WTC11 (cell line): ENCODE measurements around the gene HSFX1.
"Not testable (repeated sequence)": the region's sequence is repeated elsewhere in the genome, so short reads cannot be mapped to it uniquely, and the experiment has no call there.

Source experiments
- CREB1 ChIP-seq: sonication (generic); formaldehyde crosslinking; IDR thresholded peaks from 2 replicates; pipeline ENCODE4 v1.8.0; 2023; ENCODE audit warnings: mild to moderate bottlenecking, missing genetic modification reagents
- EMX1 ChIP-seq: fragments of 250-450 bp; sonication (Bioruptor Pico); IDR thresholded peaks from 2 replicates; pipeline ENCODE4 v1.8.0; 2021; ENCODE audit warnings: mild to moderate bottlenecking
- FOXJ3 ChIP-seq: sonication (generic); formaldehyde crosslinking; IDR thresholded peaks from 2 replicates; pipeline ENCODE4 v1.9.0; 2021; ENCODE audit warnings: missing genetic modification reagents, mild to moderate bottlenecking, borderline replicate concordance
- FOXP1 ChIP-seq: sonication (generic); formaldehyde crosslinking; IDR thresholded peaks from 2 replicates; pipeline ENCODE4 v1.8.0; 2022; ENCODE audit warnings: missing genetic modification reagents, mild to moderate bottlenecking, moderate library complexity, borderline replicate concordance
- NFE2L1 ChIP-seq: sonication (generic); formaldehyde crosslinking; IDR thresholded peaks from 2 replicates; pipeline ENCODE4 v1.8.1; 2023; ENCODE audit warnings: missing genetic modification reagents
- PRDM15 ChIP-seq: sonication (generic); formaldehyde crosslinking; IDR thresholded peaks from 2 replicates; pipeline ENCODE4 v1.8.0; 2022; ENCODE audit warnings: missing genetic modification reagents
- TF ChIP-seq, protein P1 (sequence below): fragments of 200-600 bp; IDR thresholded peaks from 2 replicates; pipeline ENCODE4 v1.8.0; 2022; ENCODE audit warnings: antibody characterized with exemption
- TF ChIP-seq, protein P2 (sequence below): sonication (generic); formaldehyde crosslinking; IDR thresholded peaks from 2 replicates; pipeline ENCODE4 v1.8.1; 2022; ENCODE audit warnings: mild to moderate bottlenecking, missing genetic modification reagents, moderate library complexity, borderline replicate concordance
- TF ChIP-seq, protein P3 (sequence below): sonication (generic); formaldehyde crosslinking; IDR thresholded peaks from 2 replicates; pipeline ENCODE4 v1.8.1; 2023; ENCODE audit warnings: mild to moderate bottlenecking, missing genetic modification reagents

DNA sequence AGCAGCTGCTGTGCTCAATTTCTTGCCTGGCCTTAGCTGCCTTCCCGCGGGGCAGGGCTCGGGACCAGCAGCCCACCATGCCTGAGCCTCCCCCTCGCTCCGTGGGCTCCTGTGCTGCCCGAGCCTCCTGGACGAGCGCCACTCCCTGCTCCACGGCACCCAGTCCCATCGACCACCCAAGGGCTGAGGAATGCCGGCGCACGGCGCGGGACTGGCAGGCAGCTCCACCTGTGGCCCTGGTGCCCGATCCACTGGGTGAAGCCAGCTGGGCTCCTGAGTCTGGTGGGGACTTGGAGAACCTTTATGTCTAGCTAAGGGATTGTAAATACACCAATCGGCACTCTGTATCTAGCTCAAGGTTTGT lies 15.2 kb upstream of the HSFX1 start:
- TF ChIP-seq, protein P1, sequence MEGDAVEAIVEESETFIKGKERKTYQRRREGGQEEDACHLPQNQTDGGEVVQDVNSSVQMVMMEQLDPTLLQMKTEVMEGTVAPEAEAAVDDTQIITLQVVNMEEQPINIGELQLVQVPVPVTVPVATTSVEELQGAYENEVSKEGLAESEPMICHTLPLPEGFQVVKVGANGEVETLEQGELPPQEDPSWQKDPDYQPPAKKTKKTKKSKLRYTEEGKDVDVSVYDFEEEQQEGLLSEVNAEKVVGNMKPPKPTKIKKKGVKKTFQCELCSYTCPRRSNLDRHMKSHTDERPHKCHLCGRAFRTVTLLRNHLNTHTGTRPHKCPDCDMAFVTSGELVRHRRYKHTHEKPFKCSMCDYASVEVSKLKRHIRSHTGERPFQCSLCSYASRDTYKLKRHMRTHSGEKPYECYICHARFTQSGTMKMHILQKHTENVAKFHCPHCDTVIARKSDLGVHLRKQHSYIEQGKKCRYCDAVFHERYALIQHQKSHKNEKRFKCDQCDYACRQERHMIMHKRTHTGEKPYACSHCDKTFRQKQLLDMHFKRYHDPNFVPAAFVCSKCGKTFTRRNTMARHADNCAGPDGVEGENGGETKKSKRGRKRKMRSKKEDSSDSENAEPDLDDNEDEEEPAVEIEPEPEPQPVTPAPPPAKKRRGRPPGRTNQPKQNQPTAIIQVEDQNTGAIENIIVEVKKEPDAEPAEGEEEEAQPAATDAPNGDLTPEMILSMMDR, result not testable (repeated sequence)
- not testable (repeated sequence) for TF ChIP-seq CREB1; FOXJ3 (CRISPR knock-in tag); FOXP1; EMX1 (CRISPR knock-in tag); NFE2L1 (CRISPR knock-in tag); PRDM15
- TF ChIP-seq, protein P2, sequence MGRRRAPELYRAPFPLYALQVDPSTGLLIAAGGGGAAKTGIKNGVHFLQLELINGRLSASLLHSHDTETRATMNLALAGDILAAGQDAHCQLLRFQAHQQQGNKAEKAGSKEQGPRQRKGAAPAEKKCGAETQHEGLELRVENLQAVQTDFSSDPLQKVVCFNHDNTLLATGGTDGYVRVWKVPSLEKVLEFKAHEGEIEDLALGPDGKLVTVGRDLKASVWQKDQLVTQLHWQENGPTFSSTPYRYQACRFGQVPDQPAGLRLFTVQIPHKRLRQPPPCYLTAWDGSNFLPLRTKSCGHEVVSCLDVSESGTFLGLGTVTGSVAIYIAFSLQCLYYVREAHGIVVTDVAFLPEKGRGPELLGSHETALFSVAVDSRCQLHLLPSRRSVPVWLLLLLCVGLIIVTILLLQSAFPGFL, result not testable (repeated sequence)
- TF ChIP-seq, protein P3, sequence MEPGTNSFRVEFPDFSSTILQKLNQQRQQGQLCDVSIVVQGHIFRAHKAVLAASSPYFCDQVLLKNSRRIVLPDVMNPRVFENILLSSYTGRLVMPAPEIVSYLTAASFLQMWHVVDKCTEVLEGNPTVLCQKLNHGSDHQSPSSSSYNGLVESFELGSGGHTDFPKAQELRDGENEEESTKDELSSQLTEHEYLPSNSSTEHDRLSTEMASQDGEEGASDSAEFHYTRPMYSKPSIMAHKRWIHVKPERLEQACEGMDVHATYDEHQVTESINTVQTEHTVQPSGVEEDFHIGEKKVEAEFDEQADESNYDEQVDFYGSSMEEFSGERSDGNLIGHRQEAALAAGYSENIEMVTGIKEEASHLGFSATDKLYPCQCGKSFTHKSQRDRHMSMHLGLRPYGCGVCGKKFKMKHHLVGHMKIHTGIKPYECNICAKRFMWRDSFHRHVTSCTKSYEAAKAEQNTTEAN (CRISPR knock-in tag), result not testable (repeated sequence)
